HG02623 (cell line): ENCODE data around the gene CPED1.
"Not testable (repeated sequence)": the region's sequence is repeated elsewhere in the genome, so short reads cannot be mapped to it uniquely, and the experiment has no call there.

Source experiments
- ATAC-seq: cut with Tn5 transposase; IDR thresholded peaks from one replicate; pipeline ENCODE4 v1.9.1; 2021; ENCODE audit warnings: moderate library complexity; ENCODE audit not compliant: unreplicated experiment

The CPED1 gene

DNA sequence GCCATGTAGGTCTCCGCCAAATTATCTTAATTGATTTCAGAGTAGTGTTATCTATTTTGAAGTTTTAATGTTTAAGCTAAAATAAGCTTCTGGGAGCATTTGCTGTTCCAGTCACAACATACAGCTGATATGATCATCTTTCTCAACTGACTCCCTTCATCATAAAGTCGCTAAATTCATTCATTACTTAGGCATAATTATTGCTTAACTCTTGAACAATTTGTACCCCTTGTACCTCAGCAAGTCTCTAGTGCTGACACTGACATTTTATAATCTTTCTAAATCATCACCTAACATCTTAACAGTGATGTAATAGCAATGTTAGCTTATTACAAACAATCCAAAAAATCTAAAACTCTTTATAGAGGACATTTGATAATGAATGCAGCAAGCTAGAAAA is 286.0 kb downstream of the CPED1 start:
- no peak for ATAC-seq

DNA sequence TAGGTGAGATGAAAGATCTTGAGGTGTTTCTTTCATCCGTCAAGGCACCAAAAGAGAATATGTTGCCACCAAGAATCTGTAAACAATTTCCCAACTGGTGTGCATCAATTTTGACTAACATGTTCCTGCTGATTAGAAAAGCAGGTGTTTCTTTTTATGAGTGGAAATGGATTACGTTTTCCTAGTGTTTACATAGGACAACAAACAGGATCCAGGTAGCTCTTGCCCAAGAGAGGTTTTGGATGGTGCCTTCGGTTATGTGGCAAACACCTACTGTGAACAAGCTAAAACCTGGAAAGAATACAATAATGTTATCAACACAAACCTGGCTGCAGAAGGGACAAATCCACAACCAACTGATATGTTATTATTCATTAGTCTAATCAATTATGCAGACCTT is 286.7 kb downstream of the CPED1 start:
- ATAC-seq: no peak

DNA sequence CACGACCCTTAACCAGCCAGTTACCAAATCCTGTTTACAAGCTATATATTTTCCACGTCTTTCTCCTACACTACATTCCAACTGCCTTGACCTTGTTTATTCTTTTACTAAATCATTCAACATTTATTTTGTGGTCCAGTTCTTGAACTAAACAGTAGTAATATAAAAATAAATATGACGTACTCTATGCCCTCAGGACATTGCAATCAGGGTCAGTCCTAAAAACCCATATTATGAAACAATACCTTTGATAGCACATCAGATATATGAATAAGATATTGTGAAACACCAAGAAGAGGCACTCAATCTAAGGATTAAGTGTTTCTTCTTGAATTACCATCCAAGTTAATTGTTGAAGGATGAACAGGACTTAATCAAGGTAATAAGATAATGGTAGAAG is 287.8 kb downstream of the CPED1 start:
- no peak for ATAC-seq

DNA sequence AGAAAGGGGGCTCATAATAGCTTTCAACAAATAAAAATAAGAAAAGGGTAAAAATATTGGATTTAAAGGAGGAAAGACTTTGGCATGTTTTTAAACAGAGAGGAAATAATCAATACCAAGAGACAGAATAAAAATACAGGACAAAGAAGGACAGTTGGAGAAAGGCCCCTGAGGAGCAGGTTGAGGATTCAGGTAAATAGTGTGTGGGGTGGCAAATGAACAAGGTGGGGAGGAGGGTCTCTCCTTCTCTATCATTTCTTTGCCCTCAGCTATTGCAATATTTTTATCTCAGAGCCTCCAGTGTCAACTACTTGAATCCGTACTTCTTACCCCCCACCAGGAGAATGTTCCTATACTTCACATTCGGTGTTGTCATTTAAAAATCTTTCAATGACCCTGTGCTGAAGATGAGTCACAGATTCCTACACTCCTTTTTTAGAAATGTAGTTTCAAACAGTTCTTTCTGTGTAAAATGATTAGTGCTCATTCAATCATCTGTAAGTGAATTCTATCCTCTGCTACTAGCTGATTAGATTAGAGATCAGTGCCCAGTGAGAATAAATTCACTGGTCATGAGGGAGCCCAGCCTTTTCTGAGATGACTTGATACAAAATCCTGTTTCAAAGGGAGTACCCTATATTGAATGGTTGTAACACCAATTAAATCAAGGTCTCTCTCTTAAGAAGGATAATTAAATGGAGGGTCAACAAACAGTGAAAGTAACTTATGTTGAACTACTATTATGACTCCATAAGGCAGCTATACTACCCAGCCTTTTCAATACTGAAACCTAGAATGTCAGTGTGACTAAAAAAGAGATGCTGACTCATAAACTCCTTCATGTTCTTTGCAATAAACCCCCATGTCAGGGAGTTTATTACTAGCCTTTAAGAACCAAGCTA is 289.9 kb downstream of the CPED1 start:
- peak; percentile 99 for ATAC-seq

DNA sequence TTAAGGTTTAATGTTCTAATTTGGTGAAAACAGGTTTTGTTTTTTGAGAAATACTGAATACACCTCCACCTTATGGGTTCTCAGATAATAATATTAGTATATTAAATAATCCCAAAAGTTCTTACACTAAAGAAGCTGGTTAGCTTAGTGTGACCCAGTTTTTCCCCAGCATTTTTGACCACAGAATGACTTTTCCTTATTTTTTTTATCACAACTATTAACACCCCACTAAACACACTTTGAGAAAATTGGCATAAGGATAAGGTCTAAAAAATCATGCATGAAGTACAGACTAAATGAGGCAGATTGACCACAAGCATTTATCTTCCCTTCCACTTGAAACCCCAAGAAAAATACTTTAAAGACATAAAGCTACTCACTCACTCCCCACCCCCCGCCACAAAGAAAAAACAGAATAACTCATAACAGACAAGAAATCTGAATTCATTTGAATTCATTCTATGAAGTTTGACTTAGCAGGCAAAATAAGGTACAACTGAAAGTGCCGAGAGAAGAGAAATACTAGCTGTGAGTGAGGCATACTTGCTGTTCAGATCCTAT is 290.6 kb downstream of the CPED1 start:
- ATAC-seq: no peak

DNA sequence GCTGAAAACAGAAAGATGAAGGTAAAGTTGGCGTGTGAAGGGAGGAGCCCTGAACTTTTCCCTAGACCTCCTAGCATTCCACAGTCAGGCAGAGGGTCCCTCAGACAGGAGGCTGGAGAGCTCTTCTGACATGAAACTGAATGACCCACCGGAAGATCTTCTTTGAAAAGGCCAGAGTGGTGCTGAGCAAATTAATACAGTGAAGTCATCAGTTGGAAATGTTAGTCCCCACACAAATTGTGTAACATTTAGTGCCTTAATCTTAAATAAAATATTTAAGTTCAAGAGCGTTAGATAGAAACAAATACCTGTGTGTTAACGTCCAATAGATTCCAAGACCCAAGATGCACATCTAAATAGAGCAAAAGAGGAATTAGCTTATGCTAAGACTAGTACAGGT is 291.3 kb downstream of the CPED1 start:
- no peak for ATAC-seq

DNA sequence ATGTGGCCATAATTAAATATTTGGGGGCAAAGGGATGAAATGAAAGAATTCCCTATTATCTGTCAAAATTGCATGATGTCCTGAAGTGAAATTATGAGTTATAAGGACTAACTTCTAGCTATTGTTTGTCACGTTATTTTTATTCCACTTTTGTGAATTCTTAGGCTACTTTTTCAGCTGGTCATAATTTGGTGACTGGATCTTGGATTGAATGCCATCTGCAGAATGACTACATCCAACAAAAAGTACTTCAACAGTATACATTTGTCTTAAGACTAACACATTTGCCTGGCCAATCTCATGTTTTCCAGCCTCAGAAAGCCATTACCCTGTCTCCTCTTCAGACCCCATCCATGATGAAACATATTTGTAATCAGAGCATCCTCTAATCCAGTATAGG is 292.1 kb downstream of the CPED1 start:
- no peak for ATAC-seq

DNA sequence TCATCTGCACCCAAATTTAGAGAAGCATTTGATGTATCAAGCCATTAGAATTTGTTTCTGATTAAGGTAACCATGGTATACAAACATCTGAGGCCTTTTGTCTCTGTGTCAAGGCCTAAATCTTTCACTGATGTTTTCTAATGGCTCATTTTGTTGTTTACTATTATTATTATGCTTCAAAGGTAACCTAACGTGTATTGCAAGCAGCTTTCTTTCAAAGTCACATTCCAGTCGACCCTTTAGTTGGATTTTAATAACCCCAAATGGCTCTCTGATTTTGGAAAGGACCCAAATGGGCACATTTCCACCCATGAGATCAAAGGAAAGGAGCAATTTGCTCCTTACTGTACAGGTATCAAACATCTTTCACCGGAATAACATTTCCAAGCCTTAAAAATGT is 293.6 kb downstream of the CPED1 start:
- ATAC-seq: no peak

DNA sequence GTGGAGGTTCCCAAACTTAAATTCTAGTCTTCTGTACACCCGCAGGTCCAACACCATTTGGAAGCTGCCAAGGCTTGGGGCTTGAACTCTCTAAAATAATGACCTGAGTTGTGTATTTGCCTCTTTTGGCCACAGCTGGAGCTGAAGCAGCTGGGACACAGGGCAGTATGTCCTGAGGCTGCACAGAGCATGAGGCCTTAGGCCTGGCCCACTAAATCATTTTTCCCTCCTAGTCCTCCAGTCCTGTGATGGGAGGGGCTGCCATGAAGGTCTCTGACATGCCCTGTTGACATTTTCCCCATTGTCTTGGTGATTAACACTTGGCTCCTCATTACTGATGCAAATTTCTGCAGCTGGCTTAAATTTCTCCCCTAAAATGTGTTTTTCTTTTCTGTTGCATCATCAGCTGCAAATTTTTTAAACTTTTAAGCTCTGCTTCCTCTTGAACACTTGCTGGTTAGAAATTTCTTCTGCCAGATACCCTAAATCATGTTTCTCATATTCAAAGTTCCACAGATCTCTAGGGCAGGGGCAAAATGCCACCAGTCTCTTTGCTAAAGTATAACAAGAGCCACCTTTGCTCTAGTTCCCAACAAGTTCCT is 296.7 kb downstream of the CPED1 start:
- no peak for ATAC-seq

DNA sequence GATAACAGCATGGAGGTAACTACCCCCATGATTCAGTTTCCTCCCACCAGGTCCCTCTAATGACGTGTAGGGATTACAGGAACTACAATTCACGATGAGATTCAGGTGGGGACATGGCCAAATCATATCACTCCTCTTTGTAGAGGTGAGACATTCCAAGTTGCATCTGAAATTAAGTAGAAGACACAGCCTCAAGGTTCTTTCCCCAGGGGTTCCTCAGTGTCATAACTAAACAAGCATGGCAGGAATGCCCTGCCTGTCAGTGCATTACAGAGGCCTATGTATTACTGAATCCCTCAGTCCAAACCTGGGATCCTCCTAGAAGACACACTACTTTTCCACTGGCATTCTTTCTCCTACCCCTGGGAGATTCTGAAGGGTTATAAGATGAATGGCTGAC is 297.7 kb downstream of the CPED1 start:
- ATAC-seq: no peak

DNA sequence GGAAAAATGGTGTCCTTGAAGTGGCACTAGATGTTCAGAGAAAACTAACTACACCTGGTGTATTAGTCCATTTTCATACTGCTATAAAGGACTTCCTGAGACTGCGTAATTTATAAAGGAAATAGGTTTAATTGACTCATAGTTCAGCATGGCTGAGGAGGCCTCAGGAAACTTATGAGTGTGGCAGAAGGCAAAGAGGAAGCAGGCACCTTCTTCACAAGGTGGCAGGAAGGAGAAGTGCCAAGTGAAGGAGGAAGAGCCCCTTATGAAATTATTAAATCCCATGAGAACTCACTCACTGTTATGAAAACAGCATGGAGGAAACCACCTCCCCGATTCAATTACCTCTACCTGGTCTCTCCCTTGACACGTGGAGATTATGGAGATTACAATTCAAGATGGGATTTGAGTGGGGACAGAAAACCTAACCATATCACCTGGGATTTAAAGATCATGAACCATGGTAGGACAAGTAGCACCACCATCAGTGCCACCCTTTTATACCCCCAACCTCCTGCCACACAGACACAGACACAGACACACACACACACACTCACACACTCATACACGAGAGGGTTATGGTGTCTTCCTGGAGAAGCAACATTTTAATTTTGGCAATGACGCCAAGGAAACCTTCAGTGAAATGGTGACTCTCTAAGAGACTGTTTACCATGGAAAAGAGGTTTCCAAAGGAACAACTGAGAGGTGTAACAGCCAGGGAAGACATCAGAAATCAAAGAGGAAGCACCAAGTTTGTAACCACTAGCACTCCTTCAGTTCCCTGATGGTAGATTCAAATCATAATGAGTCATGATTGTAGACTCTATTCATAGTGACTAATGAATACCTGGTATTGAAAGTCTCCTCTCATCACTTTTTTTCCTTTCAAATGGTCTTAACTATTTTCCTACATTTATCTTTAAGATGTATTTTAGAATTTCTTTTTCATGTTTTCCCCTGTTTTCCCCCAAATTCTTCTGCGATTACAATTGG is 298.5 kb downstream of the CPED1 start:
- ATAC-seq: no peak

DNA sequence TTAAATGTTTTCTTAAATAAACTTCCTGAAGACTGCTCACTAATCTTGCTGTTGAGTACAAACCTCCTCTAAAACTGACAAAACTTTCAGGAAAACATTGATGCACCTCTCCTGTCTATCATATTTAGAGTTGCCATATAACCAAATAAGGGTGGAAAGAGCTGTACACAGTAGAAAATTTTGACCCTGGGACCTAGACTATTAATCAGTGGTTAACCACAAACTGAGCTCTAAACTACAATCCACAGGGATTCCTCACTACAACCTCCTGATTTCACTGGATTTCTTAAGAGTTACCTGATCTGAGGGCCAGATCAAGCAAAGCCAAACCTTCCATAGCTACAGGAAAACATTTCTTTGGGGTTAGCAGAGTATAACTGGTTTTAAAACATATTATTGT is 300.4 kb downstream of the CPED1 start:
- no peak for ATAC-seq

DNA sequence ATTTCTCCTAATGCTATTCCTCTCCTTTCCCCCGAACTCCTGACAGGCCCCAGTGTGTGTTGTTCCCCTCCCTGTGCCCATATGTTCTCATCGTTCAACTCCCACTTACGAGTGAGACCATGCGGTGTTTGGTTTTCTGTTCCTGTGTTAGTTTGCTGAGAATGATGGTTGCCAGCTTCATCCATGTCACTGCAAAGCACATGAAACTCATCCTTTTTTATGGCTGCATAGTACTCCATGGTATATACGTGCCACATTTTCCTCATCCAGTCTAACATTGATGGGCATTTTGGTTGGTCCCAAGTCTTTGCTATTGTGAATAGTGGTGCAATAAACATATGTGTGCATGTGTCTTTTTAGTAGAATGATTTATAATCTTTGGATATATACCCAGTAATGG is 301.4 kb downstream of the CPED1 start:
- ATAC-seq: not testable (repeated sequence)

DNA sequence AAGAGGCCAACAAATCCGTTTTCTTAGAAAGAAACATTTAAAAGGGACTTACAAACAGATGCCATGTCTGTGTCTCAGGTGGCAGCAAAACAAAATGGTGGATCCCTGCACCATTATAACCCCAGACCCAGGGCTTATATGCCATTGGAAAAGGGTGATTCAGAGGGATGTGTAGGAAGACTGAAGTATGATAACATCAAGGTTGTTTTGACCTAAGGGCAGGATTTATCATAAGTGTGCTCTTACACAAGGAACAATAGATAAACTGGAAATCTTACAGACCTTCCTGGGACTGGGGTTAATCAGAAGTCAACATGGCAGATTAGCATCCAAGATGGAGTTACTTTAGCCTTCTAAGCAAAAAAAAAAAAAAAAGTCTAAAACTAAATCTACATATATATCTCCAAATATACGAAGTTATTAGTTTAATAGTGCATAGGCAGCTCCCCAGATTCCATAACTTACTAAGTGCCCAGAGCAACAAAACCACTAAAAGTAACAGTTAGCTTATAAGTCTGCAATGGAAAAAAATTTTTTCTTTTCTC is 306.0 kb downstream of the CPED1 start:
- ATAC-seq: no peak

DNA sequence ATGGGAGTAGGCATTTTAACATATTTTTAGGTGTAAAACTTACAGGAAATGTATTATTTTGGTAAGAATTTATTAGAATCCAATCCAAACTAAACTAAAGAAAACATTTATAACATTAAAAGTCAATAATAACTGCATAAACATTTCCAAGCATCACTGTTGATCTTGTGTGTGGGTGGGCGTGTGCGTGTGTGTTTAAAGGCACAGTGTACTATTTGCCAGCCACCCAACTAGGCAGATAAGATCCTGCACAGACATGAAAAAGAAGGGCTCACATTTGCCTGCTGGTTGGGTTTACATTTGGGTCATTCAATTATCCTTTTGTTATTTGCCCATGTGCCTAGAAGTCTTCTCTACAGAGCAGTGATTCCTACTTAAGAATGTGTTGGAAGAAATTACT is 309.3 kb downstream of the CPED1 start:
- no peak for ATAC-seq

DNA sequence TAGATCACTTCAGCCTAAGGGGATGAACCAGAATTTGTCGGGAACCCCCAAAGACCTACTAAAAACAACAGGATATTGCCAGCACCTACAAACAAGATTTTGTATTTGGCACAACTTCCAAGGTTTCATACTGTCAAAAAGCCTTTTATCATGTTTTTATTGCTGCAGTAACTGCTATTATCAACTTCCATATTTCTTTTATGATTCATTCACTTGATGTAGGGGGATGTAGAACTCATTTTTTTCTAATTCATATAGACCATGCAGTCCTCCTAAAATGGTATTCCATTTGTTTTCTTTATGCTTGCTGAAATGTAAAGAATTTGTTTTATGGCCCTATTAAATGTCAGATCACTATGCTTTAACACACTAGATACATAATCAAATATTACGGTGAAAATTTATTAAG is 310.3 kb downstream of the CPED1 start:
- no peak for ATAC-seq

DNA sequence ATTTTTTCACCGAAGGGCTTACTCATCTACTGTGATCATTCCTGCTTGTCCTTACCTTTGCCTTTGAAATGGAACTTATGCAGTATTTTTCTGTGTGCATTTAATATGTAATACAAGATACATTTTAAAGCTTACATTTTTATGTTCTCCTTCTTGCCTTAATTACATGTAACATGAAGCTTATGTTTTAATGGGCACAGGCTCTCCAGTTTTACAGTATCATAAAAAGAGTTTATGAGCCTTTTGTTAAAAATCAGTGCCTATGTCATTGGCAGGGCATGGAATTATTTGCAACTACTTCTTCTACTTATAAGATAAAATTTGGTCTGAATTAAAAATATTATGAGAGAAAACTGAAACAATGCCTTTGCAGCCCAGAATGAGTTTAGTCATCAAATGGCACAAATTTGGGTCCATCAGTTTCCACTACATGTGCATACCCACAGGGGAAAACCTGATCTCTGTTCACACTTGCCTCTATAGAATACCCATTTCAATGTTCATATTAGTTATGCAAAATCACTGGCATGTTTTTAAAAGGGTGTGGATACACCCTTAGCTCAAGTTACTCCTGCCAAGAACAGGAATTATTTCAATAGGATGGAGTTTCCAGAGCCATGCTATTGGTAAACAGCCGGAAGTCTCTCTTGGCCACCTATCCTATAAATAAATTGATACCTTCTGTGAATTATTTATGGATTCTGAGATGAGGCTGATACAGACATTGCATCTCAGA is 312.3 kb downstream of the CPED1 start:
- no peak for ATAC-seq

DNA sequence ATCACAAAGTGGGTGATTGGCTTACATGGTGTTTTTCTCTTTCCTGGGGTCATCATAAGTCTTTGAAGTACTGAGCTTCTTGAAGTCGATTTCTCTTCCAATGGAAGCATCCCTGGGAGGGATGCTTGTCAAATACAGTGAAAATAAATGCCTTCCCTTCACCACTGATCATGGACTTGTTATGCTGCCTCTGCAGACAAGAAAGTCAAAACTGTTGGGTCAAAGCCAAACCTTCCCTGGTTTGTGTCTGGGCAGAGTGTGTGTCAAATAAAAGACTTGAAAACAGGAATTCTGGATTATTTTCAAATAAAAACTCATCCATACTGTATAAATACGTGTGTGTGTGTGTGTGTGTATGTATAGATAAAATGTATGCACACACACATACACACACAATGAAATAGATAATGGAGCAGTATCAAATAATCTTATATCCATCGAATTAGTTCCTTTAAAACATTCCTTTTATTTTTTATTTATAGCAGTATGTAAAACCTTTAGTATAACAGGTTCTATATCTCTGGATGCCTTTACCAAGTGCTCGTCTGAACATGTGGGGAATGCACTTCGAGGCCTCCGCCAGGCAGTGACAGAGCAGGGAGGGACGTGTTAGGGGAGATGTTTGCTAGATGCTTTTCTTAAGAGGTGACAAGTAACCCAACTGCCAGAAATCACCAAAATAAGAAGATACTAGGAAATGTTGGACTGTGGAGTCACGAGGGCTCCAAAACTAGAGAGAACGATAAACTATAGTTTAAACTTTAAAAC is 313.1 kb downstream of the CPED1 start:
- no peak for ATAC-seq

DNA sequence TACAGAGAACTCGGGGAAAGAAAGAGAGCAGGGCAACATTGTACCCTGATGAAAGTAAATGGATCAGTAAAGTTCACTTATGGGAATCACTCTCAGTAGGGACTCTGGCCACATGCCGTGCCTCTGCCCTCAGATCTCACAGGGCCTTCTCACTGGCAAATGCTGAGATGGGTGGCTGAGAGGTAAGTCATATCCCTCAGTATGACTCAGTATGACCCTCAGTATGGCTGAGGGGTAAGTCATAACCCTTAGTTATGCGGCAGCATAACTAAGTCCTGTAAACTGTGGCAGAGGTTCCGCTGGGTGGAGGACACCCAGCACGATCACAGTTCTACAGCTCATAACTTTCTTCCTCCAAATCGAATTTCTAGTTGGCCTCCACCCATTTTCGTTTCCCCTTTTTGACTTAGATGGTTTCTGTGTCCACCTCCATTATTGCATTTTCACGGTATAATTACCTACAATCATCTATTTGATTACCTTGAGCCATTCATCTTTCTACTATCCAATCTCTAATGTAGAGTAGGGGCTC is 313.8 kb downstream of the CPED1 start:
- ATAC-seq: peak; percentile 83
